Posterior vena cava (tissue), 2 donors: Measurements from ENCODE around the gene C16orf90. TPM values are rescaled to one million over a fixed set of nuclear protein-coding genes. Genes with fewer than 3 reads are reported as not detected.
"Not testable (repeated sequence)": the region's sequence is repeated elsewhere in the genome, so short reads cannot be mapped to it uniquely, and the experiment has no call there.

ENCODE experiments used
- DNase-seq: peaks from one replicate; pipeline ENCODE4 v3.0.0-alpha.2; 2020; ENCODE audit warnings: low spot score
- intact Hi-C, 2 donors: fragments of 100-400 bp; cut with DNase I; formaldehyde crosslinking; loops; one replicate each; pipeline versions ENCODE4 v1.14.1 to v1.14.2; 2022 to 2023
- total RNA-seq, 2 donors: library from RNA; stranded (reverse); fragmentation: NEBNext Ultra II Directional; extraction: Animal tissue kit (Norgen Biotek cat#: 25700); gene quantifications; one replicate each; pipeline ENCODE4 v1.2.1, GENCODE V29; 2021
- donor health status: DM: yes; HTN: yes; CAD: no.
- donor health status: DM: yes; HTN: yes; CAD: no.

The C16orf90 gene
- total RNA-seq, 2 donors from 2014 or later = not detected

DNA sequence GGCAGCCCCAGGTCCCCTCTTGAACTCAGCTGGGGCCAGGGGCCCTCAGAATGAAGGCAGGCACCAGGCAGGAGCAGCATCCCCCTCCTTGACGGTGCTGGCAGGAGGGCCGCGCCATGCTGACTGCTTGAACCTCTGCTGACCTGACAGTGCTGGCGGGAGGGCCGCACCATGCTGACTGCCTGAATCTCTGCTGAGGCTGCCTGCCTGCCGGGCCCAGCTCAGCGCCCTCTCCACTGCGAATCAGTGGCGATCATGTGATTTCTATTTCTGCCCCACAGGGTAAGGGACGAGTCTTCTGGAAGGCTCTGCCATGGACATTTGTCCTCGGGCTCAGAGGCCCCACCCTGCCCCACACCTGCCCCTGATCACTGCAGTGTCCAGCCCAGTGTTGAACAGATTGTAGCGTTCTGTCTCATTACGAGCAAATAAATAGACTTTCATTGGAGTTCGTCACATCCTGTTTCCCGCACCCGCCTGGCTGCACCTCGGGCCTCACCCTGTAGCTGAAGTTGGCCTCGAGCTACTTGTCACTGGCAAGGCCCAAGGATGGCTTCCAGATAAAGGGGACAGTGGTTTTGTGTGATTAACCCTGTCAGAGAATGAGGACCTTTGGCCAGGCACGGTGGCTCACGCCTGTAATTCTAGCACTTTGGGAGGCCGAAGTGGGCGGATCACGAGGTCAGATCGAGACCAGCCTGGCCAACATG, 8.6 kb downstream of the C16orf90 start:
- DNase-seq = peak; percentile 62
- intact Hi-C loops = no loop called here

DNA sequence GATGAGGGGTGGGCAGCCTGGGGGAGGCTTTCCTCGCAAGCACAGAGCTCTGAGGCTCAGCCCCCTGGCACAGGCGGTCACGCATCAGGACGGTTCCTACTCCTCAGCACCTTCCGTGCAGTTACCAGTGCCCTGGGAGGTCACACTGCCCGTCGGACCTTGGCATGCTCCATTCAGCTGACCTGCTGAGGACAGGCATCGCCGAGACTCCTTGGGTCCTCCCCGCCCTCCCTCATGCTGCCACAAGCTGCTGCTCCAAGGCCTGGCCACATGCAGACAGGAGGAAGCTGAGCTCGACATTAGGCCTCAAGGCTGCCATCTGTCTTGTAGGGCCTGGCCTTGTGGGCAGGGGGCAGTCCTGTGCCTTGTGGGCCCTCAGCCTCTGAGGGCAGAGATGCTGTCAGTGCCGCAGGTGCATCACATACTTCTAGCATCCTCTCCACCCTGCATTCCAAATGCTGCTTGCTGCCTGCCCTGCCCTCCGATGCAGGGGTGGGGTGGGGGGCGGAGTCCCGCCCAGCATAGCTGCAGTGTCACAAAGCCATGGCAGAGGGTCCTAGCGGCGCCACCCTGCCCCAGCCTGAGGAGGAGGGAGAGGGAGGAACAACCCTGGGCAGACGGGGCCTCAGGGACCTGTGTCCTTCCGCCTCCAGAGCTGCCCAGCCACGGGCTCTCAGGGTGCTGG, 9.3 kb downstream of the C16orf90 start:
- intact Hi-C loops = no loop called here
- DNase-seq = peak; percentile 76

DNA sequence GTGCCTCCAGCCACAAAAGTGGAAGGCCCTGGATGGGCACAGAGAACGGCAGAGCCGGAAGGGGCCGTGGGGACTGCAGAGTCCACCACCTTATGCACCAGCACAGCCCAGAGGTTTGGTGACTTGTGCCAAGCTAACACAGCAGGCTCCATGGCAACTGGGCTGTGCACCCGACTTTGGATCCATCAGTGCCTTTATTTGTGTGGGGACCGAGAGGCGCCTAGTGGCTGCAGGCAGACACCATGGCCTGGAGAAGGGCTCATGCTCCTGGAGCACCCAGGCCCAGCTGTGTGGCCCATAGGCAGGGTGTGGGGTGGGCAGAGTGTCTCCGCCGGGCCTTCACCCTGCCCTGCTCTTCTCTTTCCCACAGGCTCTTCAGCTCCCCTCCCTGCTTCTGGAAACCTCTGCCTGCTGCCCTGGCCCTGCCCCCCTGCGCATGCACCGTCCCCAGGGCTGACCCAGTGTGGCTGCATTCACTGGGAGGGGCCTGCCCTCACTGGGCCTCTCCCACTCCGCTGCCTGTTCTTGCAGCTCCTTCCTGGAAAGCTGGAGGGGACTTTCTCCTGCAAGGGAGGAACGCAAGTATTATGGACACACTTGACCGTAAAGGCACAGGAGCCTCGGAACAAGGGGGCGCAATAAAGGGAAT, 10.1 kb downstream of the C16orf90 start:
- intact Hi-C loops = no loop called here
- peak; percentile 38 for DNase-seq

DNA sequence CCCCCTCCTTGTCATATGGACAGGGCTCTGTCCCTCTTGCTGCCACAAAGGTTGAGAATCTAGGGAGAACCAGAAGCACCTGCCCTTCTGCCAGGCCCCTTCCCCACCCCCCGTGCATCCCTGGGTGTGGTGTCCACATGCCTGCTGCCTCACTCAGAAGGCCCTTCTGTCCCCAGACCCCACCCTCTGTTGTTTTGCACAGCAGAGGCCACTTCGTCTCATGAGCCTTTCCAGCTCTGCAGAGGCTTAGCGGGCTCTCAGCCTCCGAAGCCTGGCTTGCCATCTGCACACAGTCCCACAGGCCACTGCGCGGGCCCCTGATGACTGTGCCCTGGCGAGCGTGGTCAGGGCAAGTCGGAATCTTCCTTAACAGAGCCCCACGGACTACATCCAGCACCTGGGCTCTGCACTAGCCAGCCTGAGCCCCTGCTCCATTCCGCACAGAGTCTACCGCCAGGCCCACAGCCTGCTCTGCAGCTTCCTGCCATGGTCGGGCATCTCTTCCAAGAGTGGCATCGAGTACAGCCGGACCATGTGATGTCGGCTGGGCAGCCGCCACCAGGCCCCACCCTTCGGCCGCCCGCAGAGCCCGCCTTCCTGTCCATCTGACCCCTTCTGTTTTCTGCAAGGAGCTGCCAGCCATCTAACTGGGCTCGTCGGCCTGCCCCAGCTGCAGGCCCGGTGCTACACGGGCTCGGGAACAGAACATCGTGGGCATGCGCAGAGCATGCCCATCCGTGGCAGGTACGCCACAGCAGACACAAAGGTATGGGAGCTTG, 10.8 kb downstream of the C16orf90 start:
- intact Hi-C loops = no loop called here
- DNase-seq = peak; percentile 58

DNA sequence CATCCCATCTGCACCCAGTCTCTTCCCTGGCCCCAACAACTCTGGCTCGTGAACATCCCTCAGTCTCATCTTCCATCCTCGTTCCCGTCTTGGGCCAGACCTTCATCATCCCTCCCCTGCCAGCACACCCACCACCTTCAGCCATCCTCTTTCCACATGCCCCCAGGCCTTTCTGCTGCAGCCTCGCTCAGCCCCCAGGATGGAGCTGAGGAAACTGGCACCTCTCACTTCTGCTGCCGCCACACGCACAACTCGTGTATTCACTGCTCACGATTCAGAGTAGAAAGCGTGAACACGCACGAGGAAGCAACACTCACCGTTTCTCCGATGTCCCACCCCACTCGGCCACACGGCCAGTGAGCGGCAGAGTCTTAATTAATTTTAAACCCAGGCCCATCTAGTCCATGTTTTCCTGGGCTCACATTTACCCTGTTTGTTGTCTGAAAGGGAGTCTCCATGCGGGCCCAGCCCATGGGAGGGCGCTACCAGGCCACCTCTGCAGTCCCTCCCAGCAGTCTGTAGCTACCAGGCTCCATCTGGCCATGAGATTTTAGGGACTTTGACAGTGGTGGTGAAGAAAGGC, 12.5 kb downstream of the C16orf90 start:
- intact Hi-C loops = no loop called here
- DNase-seq = peak; percentile 61

DNA sequence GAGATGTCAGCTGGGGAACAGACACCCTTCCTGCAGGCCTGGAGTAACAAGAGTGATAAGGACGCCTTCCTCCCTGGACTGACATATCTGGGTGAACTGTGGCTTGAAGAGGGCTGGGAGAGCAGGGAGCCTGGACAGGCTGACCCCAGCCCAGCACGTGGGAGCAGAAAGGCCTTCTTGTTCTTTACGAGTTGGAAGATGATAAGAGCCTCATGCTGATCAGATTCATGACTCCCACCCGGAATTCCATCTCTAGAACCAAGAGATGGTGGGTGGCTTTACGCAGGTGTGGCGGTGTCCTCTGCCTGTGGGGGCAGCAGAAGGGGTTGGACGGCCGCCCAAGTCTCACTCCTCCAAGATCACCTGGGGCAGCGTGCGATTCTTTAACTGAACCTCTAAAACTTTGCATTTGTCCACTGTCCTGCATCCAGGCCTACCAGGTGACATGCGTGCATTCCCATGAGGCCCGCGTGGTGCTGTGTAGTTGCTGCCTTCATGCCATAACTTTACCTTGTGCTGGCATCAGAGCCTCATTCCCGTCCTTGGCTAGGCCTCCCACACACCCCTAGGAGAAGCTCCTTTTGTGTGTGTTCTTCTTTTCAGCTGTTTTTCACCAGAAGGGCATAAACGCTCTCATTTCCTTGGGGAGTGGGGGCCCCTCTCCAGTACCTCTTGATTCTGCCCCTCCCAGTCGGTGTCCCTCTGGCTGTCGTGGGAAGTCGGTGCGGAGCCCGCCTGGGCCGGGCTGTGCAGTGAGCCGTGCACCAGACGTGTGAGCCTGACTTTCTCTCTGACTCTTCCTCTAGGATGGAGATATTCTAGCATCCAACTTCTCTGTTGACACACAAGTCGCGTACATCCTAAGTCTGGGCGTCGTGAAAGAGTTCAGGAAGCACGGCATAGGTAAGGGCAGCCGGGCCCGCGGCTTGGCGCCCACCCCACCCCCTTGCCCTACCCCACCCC, 13.3 kb downstream of the C16orf90 start:
- no peak for DNase-seq
- intact Hi-C loops = no loop called here

DNA sequence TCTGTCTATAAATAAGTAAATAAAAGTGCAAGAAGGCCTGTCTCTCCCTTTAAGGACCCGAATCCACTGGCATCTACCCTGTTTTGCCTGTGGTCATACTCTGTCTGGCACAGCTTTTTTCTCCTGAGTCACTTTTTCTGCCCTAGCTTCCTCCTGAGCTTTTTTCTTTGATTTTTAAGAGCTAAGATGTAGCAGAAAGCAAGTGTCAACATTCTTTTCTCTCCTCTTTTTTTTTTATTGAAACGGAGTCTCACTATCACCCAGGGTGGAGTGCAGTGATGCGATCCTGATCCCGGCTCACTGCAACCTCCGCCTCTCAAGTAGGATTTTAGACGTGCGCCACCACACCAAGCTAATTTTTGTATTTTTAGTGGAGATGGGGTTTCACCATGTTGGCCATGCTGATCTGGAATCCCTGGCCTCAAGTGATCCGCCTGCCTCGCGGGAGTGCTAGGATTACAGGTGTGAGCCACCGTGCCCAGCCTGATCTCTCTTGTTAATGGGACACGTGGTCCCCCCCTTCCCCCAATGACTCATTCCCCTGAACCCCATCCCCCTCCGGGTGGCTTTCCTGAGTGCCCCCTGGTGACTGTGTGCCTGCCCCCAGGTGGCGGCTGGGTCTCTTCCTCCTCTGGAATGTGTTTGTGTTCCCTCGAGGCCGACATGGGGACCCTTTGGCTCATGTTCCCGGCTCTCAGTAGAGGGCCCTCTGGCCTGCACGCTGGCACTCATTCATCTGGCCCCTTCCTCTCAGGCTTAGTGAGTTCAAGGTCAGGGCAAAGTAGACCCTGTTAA, 14.2 kb downstream of the C16orf90 start:
- intact Hi-C loops = no loop called here

DNA sequence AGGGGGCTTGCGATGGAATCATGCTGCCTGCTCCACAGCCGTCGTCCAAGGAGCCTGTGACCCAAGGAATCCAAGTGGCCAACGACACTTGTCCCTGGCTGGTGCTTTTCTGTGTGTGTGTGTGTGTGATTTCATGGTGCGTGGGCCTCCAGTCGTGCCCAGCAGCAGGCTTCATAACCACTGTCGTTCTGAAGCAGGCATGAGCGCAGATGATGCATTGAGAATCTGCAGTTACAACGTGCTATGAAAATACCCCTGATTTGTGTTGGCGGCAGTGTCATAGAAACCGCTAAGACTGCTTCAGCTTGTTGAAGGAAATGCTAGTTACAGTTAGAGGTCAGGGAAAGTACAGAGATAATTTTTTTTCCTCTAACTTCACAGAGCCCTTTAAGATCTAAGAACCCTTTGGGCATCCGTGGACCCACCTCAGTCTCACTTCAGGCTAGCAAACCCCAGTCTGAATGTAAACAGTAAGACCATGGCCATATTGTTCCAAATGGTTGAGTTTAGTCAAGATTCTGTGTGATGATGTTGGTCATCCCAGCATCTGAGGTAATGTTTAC, 15.6 kb downstream of the C16orf90 start:
- intact Hi-C loops = no loop called here
- no peak for DNase-seq

More for the DNA sequence above, 14.2 kb downstream of the C16orf90 start:
- DNase-seq = no peak

DNA sequence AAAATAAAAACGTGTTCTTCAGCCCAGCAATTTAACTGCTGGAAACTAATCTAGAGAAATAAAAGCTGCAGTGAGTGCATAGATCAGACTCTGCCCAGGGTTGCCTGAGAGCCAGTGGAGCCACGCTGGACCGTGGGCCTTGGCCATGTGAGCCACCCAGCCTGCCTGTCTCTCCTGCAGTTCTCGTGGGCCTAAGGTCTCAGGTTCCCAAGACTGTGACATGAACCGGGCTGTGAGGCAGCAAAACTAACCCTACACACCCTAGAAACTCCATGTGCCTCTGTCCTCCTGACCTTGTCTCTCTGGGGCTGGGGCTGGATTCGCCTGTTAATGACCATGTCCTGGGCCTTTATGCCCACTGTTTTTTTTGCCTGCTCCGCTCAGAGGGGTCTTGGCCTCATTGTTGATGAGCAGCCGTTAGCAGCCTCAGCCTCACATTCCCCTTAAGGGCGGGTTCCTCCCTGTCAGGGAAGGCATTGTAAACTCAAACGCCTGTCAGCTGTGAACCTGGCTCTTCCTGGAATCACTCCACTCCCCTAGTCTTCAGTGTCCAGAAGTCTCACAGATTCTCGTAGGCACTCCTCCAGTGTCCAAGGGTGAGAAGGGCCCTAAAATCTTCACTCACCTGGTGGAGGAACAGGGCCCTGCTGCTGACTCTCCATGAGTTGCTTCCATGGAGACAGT, 16.9 kb downstream of the C16orf90 start:
- DNase-seq = no peak
- intact Hi-C loops = no loop called here

DNA sequence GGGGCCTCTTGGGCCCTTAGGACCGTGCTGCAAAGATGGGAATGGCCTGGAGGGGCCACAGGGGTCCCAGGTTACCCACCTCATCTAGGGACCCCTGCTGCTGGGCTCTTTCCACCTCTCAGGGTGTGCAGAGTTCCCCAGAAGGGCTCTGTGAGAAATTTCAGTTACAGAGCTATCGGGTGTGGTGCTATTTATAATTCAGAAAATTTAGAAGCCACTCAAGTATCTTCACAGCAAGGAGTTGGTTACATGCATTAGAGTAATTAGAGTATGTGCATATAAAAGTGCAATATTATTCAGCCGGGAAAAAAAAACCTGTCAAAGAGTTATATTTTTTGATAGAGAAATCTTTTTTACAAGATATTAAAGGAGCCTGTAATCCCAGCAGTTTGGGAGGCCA, 18.9 kb downstream of the C16orf90 start:
- DNase-seq = no peak
- intact Hi-C loops = no loop called here

DNA sequence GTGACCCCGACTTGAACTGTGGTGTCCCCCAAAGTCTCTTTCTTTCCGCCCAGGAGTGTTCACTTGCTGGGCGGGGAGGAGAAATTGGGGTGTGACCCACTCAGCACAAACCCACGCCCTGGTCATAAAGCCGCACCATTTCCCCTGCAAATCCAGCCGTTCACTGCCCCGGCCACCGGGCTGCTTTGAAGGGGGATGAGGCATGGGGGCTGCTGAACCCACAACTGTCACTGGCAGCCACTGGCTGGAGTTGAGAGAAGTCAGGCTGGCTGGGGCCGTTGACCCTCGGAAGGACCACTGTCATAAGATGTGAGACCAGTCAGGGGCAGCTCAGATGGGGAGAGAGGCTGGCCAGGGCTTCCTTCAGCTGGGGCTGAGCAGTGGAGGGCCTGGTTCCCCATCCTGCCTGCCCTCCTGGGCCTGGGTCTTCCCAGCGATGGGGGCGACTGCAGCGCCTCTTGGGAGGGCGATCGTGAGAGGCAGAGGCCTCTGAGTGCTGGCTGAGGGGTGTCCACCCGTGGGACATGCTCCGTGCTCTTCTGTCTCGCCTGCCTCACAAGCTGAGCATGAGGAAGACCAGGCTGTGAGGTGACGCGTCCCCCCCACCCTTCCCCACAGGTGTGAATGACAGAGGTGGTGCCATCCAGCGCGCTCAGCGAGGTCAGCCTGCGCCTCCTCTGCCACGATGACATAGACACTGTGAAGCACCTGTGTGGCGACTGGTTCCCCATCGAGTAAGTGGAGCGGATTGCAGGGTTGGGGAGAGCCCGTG, 19.5 kb downstream of the C16orf90 start:
- intact Hi-C loops = no loop called here
- no peak for DNase-seq

DNA sequence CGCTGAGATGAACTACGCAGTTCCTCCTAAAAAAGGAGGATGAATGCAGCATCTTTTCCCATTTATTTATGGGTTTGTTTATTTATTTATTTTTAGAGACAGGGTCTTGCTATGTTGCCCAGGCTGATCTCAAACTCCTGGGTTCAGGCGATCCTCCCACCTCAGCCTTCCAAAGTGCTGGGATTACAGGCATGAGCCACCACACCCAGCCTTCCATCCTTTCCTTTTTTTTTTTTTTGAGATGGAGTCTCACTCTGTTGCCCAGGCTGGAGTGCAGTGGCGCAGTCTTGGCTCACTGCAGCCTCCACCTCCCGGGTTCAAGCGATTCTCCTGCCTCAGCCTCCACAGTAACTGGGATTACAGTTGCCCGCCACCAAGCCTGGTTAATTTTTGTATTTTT, 20.4 kb downstream of the C16orf90 start:
- intact Hi-C loops, DNase-seq: not testable (repeated sequence)

DNA sequence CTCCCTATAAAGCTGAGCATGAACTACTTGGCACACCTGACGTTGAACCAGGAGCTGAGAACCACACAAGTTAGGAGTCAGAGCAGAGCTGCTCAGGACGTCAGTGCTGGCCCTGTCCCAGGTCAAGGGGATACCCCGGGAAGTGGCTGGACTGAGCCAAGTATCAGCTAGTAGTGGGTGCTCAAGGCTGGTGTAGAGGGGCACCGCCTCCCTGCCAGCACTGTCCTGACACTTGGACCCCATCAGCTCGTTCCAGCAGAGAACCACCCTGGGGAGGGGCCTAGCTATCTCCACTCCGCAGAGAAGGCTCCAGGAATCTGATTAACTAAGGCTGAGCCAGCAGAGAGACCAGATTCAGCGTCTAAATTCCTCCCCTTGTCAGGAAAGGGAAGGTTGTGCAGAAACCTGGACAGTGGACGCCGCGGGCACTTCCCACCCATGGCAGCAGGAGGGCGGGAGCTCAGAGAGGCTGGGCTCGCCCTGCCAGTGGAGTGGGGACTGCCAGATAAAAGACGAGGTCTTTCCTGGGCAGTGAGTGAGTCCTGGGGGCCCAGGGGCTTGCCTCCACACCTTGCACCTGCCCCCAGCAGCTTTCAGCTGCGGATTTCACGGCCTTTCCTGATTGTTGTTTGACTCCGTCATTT, 21.0 kb downstream of the C16orf90 start:
- no peak for DNase-seq

DNA sequence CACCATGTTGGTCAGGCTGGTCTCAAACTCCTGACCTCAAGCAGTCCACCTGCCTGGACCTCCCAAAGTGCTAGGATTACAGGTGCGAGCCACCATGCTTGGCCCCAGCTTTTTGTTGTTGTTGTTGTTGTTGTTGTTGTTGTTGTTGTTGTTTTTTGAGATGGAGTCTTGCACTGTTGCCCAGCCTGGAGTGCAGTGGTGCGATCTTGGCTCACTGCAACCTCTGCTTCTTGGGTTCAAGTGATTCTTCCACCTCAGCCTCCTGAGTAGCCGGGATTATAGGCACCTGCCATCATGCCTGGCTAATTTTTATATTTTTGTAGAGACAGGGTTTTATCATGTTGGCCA, 21.7 kb downstream of the C16orf90 start:
- DNase-seq, intact Hi-C loops: not testable (repeated sequence)

More for the DNA sequence above, 21.0 kb downstream of the C16orf90 start:
- intact Hi-C loops = no loop called here

DNA sequence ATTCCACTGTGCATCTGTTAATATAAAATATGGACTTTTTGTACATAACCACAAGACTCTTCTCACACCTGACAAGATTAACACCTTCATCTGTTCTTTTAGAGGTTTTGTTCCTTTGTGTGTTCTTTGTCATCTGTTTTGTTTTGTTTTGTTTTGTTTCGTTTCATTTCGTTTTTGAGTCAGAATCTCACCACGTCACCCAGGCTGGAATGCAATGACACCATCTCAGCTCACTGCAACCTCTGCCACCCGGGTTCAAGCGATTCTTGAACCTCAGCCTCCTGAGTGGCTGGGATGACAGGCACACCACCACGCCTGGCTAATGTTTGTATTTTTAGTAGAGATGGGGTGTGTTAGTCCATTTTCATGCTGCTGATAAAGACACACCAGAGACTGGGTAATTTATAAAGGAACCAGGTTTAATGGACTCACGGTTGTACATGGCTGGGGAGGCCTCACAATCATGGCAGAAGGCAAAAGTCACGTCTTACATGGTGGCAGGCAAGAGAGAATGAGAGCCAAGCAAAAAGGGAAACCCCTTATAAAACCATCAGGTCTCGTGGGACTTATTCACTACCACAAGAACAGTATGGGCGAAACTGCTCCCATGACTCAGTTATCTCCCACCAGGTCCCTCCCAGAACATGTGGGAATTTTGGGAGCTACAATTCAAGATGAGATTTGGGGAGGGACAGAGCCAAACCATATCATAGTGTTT, 22.3 kb downstream of the C16orf90 start:
- DNase-seq = no peak
- intact Hi-C loops = no loop called here
